Activated T-cell treated with anti-CD3 and anti-CD28 coated beads, Interleukin-2, amount 50 U/mL, for 4 hours (primary cell): ENCODE results near the gene S100A6. TPM values are rescaled to one million over a fixed set of nuclear protein-coding genes. Genes with fewer than 3 reads are reported as not detected.
A peak's percentile ranks its signal among the peaks of the same experiment; 100 is the strongest.

Source experiments
- ATAC-seq, 2 donors: fragments of 200-7000 bp; cut with Tn5 transposase; one replicate each; pipeline ENCODE4 v1.10.0; 2021
- DNase-seq: peaks from one replicate; pipeline ENCODE4 v3.0.0-alpha.2; 2020
- H3K27me3 Mint-ChIP-seq: one replicate; pipeline ENCODE4 v1.8.0; 2021; ENCODE audit warnings: low read depth, mixed read lengths
- H3K36me3 Mint-ChIP-seq: one replicate; pipeline ENCODE4 v1.8.0; 2022; ENCODE audit warnings: mixed read lengths; ENCODE audit not compliant: insufficient read depth
- H3K4me1 Mint-ChIP-seq: one replicate; pipeline ENCODE4 v1.8.0; 2021; ENCODE audit warnings: low read depth, mixed read lengths
- H3K4me3 Mint-ChIP-seq: one replicate; pipeline ENCODE4 v1.8.0; 2021; ENCODE audit warnings: mild to moderate bottlenecking, moderate library complexity, mixed read lengths
- H3K9me3 Mint-ChIP-seq: one replicate; pipeline ENCODE4 v1.8.0; 2021; ENCODE audit warnings: mixed read lengths
- total RNA-seq, 3 donors: library from RNA; stranded (reverse); gene quantifications; one replicate each; pipeline ENCODE4 v1.2.1, GENCODE V29; 2021

S100A6 gene
- total RNA-seq, 3 donors from 2014 or later = 133 to 188 (median 134) TPM

- DNase-seq (no peak), ATAC-seq (no peak)
- H3K36me3 Mint-ChIP-seq = no peaks in the 10 kb centered on the region
- H3K4me3 Mint-ChIP-seq = no peak overlapping the region
- no peaks in the 10 kb centered on the region for H3K9me3 Mint-ChIP-seq
- H3K27me3 Mint-ChIP-seq = no peaks in the 10 kb centered on the region
- peaks cover 3% of the 10 kb centered on the region for H3K4me1 Mint-ChIP-seq
Measured at GRCh38 chr1:153553830-153554541, 18.2 kb upstream of the S100A6 start.

- peaks cover 4% of the 10 kb centered on the region for H3K4me1 Mint-ChIP-seq
- ATAC-seq = no peak
- no peak for DNase-seq
- H3K9me3 Mint-ChIP-seq = no peaks in the 10 kb centered on the region
- no peaks in the 10 kb centered on the region for H3K36me3 Mint-ChIP-seq
- no peaks in the 10 kb centered on the region for H3K27me3 Mint-ChIP-seq
- H3K4me3 Mint-ChIP-seq = no peak overlapping the region
Measured at GRCh38 chr1:153553096-153553495, 17.3 kb upstream of the S100A6 start.

GRCh38 chr1:153552335-153552734 lies 16.5 kb upstream of the S100A6 start:
- no peak for ATAC-seq
- Mint-ChIP-seq H3K36me3 (no peaks in the 10 kb centered on the region), H3K4me3 (no peak overlapping the region), H3K27me3 (no peaks in the 10 kb centered on the region), H3K4me1 (peaks cover 4% of the 10 kb centered on the region), H3K9me3 (no peaks in the 10 kb centered on the region)
- no peak for DNase-seq

- no peak for DNase-seq
- no peaks in the 10 kb centered on the region for H3K9me3 Mint-ChIP-seq
- no peak for ATAC-seq
- H3K4me3 Mint-ChIP-seq = no peak overlapping the region
- H3K36me3 Mint-ChIP-seq = no peaks in the 10 kb centered on the region
- H3K4me1 Mint-ChIP-seq = peaks cover 16% of the 10 kb centered on the region
- no peaks in the 10 kb centered on the region for H3K27me3 Mint-ChIP-seq
Measured at GRCh38 chr1:153550827-153551500, 15.2 kb upstream of the S100A6 start.

- ATAC-seq (no peak), DNase-seq (no peak)
- Mint-ChIP-seq H3K27me3 (no peaks in the 10 kb centered on the region), H3K9me3 (no peaks in the 10 kb centered on the region), H3K4me3 (no peak overlapping the region), H3K36me3 (no peaks in the 10 kb centered on the region), H3K4me1 (peaks cover 22% of the 10 kb centered on the region)
Measured at GRCh38 chr1:153550398-153550758, 14.6 kb upstream of the S100A6 start.

- DNase-seq (no peak), ATAC-seq (no peak)
- Mint-ChIP-seq H3K9me3 (no peaks in the 10 kb centered on the region), H3K4me1 (peaks cover 27% of the 10 kb centered on the region), H3K4me3 (no peak overlapping the region), H3K36me3 (no peaks in the 10 kb centered on the region), H3K27me3 (no peaks in the 10 kb centered on the region)
Measured at GRCh38 chr1:153549741-153550397, 14.1 kb upstream of the S100A6 start.

GRCh38 chr1:153548722-153549688 lies 13.2 kb upstream of the S100A6 start, which contains the start of gene S100A3:
Gene S100A3, minus strand, starts transcription at chr1:153549258. Its CDS starts 773 bp downstream, at chr1:153548485.
- DNase-seq (no peak), ATAC-seq (no peak)
- peaks cover 4% of the 10 kb centered on the region for H3K36me3 Mint-ChIP-seq
- H3K4me3 Mint-ChIP-seq = no peak within 1 kb of the TSS
- H3K27me3 Mint-ChIP-seq = no peaks in the 10 kb centered on the region
- peaks cover 35% of the 10 kb centered on the region for H3K4me1 Mint-ChIP-seq
- no peaks in the 10 kb centered on the region for H3K9me3 Mint-ChIP-seq

GRCh38 chr1:153547560-153548551 lies 12.1 kb upstream of the S100A6 start:
- no peaks in the 10 kb centered on the region for H3K27me3 Mint-ChIP-seq
- H3K9me3 Mint-ChIP-seq = no peaks in the 10 kb centered on the region
- ATAC-seq (no peak), DNase-seq (no peak)
- H3K4me3 Mint-ChIP-seq = no peak overlapping the region
- H3K4me1 Mint-ChIP-seq = peaks cover 44% of the 10 kb centered on the region
- peaks cover 9% of the 10 kb centered on the region for H3K36me3 Mint-ChIP-seq

GRCh38 chr1:153546796-153547559 lies 11.2 kb upstream of the S100A6 start:
- Mint-ChIP-seq H3K36me3 (peaks cover 9% of the 10 kb centered on the region), H3K4me3 (peak overlapping the region; percentile 80), H3K27me3 (no peaks in the 10 kb centered on the region), H3K4me1 (peaks cover 53% of the 10 kb centered on the region), H3K9me3 (no peaks in the 10 kb centered on the region)
- DNase-seq = no peak
- no peak for ATAC-seq

GRCh38 chr1:153546371-153546770 lies 10.6 kb upstream of the S100A6 start:
- H3K4me3 Mint-ChIP-seq = peak overlapping the region; percentile 80
- DNase-seq = no peak

GRCh38 chr1:153545067-153546055 lies 9.6 kb upstream of the S100A6 start, which contains the start of gene S100A4:
Gene S100A4, minus strand, starts transcription at chr1:153545806. Its CDS starts 1,012 bp downstream, at chr1:153544794.
- H3K36me3 Mint-ChIP-seq = peaks cover 9% of the 10 kb centered on the region
- H3K27me3 Mint-ChIP-seq = no peaks in the 10 kb centered on the region
- no peaks in the 10 kb centered on the region for H3K9me3 Mint-ChIP-seq
- peaks cover 69% of the 10 kb centered on the region for H3K4me1 Mint-ChIP-seq
- H3K4me3 Mint-ChIP-seq = peak within 1 kb of the TSS; percentile 80
- peak; percentile 88 to 90 for ATAC-seq
- DNase-seq = peak; percentile 87

More at GRCh38 chr1:153546371-153546770, 10.6 kb upstream of the S100A6 start:
- Mint-ChIP-seq H3K27me3 (no peaks in the 10 kb centered on the region), H3K4me1 (peaks cover 59% of the 10 kb centered on the region), H3K9me3 (no peaks in the 10 kb centered on the region), H3K36me3 (peaks cover 9% of the 10 kb centered on the region)
- ATAC-seq = no peak
